GM12878 (cell line): ENCODE data around the gene PCNX1. TPM values are rescaled to one million over a fixed set of nuclear protein-coding genes. Genes with fewer than 3 reads are reported as not detected.
"Not testable (repeated sequence)": the region's sequence is repeated elsewhere in the genome, so short reads cannot be mapped to it uniquely, and the experiment has no call there.

Experiments
- ATAC-seq: fragments of 200-7000 bp; cut with Tn5 transposase; 3 replicates; pipeline ENCODE4 v1.9.1; 2020; ENCODE audit warnings: mild to moderate bottlenecking, moderate library complexity
- BruUV-seq: library from RNA; stranded (reverse); fragments of 400-500 nt; replicated peaks from 2 replicates; lab custom pipeline; 2021; lab: Mats Ljungman, UMichigan
- CTCF ChIA-PET: fragments of 300-600 bp; sonication (Branson Sonifier 250); formaldehyde crosslinking; extraction: SDS; loops from one replicate; lab custom pipeline; 2021; ENCODE audit warnings: inconsistent platforms; lab: Yijun Ruan, JAX
- POLR2A ChIA-PET: fragments of 350-600 bp; formaldehyde crosslinking; extraction: SDS; loops from one replicate; lab custom pipeline; 2021; ENCODE audit warnings: inconsistent platforms; lab: Charles Lee
- RAD21 ChIA-PET: fragments of 300-600 bp; sonication (Branson Sonifier 250); formaldehyde crosslinking; loops from one replicate; lab custom pipeline; 2023; ENCODE audit warnings: antibody characterized with exemption; ENCODE audit not compliant: unreplicated experiment; lab: Charles Lee
- SMC1A ChIA-PET: fragments of 300-600 bp; sonication (Branson Sonifier 250); formaldehyde crosslinking; loops from one replicate; lab custom pipeline; 2023; ENCODE audit not compliant: unreplicated experiment, uncharacterized antibody; lab: Charles Lee
- DNase-seq: peaks from one replicate; pipeline ENCODE4 v3.0.0-alpha.2; 2011; ENCODE audit warnings: low read depth, low spot score
- FAIRE-seq: peaks from 3 replicates; lab custom pipeline; 2011; peaks lifted over from hg19 to GRCh38; lab: Jason Lieb, UNC
- H2AFZ ChIP-seq: 2 replicates; pipeline ENCODE4 v1.6.0; 2011; ENCODE audit warnings: low read depth, low read length, control low read depth; ENCODE audit not compliant: control insufficient read depth
- H3K27ac ChIP-seq: 2 replicates; pipeline ENCODE4 v1.5.1; 2011; ENCODE audit warnings: control low read depth; ENCODE audit not compliant: control insufficient read depth, insufficient read depth
- H3K27me3 ChIP-seq, 2 experiments: replicated peaks in 1 of 2; 2 replicates each; pipeline versions ENCODE4 v1.6.0 to v1.6.1; 2011; ENCODE audit warnings: low read length in 1 of 2; ENCODE audit not compliant: control insufficient read depth in 2 of 2, insufficient read depth in 2 of 2
- H3K36me3 ChIP-seq, 2 experiments: 2 replicates each; pipeline ENCODE4 v1.5.1; 2011; ENCODE audit warnings: low read length in 1 of 2; ENCODE audit not compliant: control insufficient read depth in 2 of 2, insufficient read depth in 2 of 2
- H3K4me1 ChIP-seq: 2 replicates; pipeline ENCODE4 v1.6.1; 2011; ENCODE audit warnings: mild to moderate bottlenecking, low read length, moderate library complexity, mixed read lengths; ENCODE audit not compliant: control insufficient read depth, insufficient read depth
- H3K4me2 ChIP-seq: 2 replicates; pipeline ENCODE4 v1.6.0; 2011; ENCODE audit warnings: control low read depth; ENCODE audit not compliant: control insufficient read depth, insufficient read depth
- H3K4me3 ChIP-seq: fragments of 200-600 bp; sonication (generic); 2 replicates; pipeline ENCODE4 v1.5.1; 2016
- H3K79me2 ChIP-seq: 2 replicates; pipeline ENCODE4 v1.6.0; 2011; ENCODE audit warnings: low read length; ENCODE audit not compliant: control insufficient read depth, insufficient read depth
- H3K9ac ChIP-seq: 2 replicates; pipeline ENCODE4 v1.8.0; 2011; ENCODE audit warnings: low read length, control low read depth, mixed read lengths; ENCODE audit not compliant: control insufficient read depth, insufficient read depth
- H3K9me3 ChIP-seq: replicated peaks from 3 replicates; pipeline ENCODE4 v1.5.1; 2011; ENCODE audit warnings: mild to moderate bottlenecking, low read length; ENCODE audit not compliant: control insufficient read depth, insufficient read depth
- H4K20me1 ChIP-seq: 2 replicates; pipeline ENCODE4 v1.6.0; 2011; ENCODE audit not compliant: control insufficient read depth, insufficient read depth
- FOXM1 ChIP-seq: IDR thresholded peaks from 2 replicates; pipeline ENCODE4 v1.6.1; 2012; ENCODE audit warnings: low read depth, mild to moderate bottlenecking, inconsistent platforms, low read length, moderate library complexity
- NFYB ChIP-seq: IDR thresholded peaks from 2 replicates; pipeline ENCODE4 v1.6.1; 2011; ENCODE audit warnings: low read depth, mild to moderate bottlenecking, low read length, improper control_type of control experiment, moderate library complexity; ENCODE audit not compliant: insufficient read depth
- WGBS: methylation state at CpG from one replicate; pipeline ENCODE4 v1.1.6; 2016; ENCODE audit warnings: low lambda C conversion rate; ENCODE audit not compliant: insufficient replicate concordance, insufficient coverage; ENCODE audit errors: missing lambda C conversion rate; 5-methylcytosine and 5-hydroxymethylcytosine counted together
- in situ Hi-C: fragments of 300-500 bp; cut with MboI; formaldehyde crosslinking; loops from 9 replicates; pipeline ENCODE4 v1.14.3; 2018; ENCODE audit warnings: mixed read lengths
- intact Hi-C: fragments of 100-400 bp; cut with micrococcal nuclease; formaldehyde crosslinking; loops from one replicate; pipeline ENCODE4 v1.14.2; 2022; ENCODE audit not compliant: unreplicated experiment
- polyA plus RNA-seq, 11 experiments: library from polyadenylated mRNA; depleted of rRNA in 4 of 11; unstranded in 6 of 11; stranded (reverse) in 5 of 11; fragments of >200 nt; fragmentation: Nextera tagmentation in 4 of 11; fragmentation: Illumina TruSeq in 1 of 11; extraction: Ambion mirVana in 4 of 11; extraction: Trizol in 1 of 11; gene quantifications; 1 replicate in 1 of 11; 2 replicates in 10 of 11; pipeline versions ENCODE4 v1.2.1 to v1.2.3, GENCODE V29; 2011 to 2016; ENCODE audit warnings: inconsistent platforms in 2 of 11, missing spikeins in 2 of 11, low read depth in 1 of 11
- total RNA-seq, 4 experiments: library from RNA; depleted of rRNA in 3 of 4; stranded (reverse); fragments of >200 nt in 3 of 4; fragmentation: Illumina TruSeq in 1 of 4; extraction: Trizol in 1 of 4; gene quantifications; 2 replicates each; pipeline versions ENCODE4 v1.2.1 to v1.2.3, GENCODE V29; 2013 to 2021

PCNX1 gene
- total and polyA plus RNA-seq, 10 of the 15 experiments (the other 5 are each of a cell fraction or from before 2014, with no cell fraction given), result 4.6 to 53.9 (median 20.5) TPM

GRCh38 chr14:70875811-70876460 is 31.3 kb upstream of the PCNX1 start:
- DNase-seq, H4K20me1 ChIP-seq, H3K4me3 ChIP-seq, H3K79me2 ChIP-seq, H3K27ac ChIP-seq, H3K4me2 ChIP-seq, H3K36me3 ChIP-seq, H3K9ac ChIP-seq, CTCF ChIA-PET, H3K9me3 ChIP-seq, ATAC-seq, BruUV-seq, intact Hi-C loops, H3K27me3 ChIP-seq, POLR2A ChIA-PET, FAIRE-seq, H2AFZ ChIP-seq, in situ Hi-C loops, RAD21 ChIA-PET, SMC1A ChIA-PET: not testable (repeated sequence)
- H3K4me1 ChIP-seq, result peaks cover 15% of the 10 kb centered on the region
- WGBS, result 53% methylated on average over 6 of the region's 6 CpGs

DNA sequence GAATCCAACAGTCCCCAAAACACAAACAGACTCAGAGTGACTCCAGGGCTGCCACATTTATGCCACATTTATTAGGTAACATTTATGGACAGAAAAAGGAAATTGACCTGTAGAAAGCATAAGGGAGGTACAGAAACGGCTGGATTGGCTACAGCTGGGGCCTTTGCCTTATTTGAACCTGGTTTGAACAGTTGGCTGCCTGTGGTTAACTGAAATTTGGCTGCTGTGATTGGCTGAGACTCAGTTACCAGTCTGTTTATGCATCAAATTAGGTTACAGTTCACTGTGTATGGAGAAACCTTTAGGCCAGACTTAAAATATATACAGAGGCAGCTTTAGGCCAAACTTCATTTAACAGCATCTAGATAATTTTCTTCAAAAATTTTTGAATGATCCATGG is 27.8 kb upstream of the PCNX1 start:
- RAD21 ChIA-PET, result no interaction called here
- SMC1A ChIA-PET, result interaction anchor here (0.7 to 2.4 kb wide), 6 partner anchors 9 to 83 kb away, joined by 3 to 7 read pairs (median 6); partner anchors contain the start of gene PCNX1
- Histone ChIP-seq H3K4me1 (peaks cover 35% of the 10 kb centered on the region), H3K4me3 (no peak overlapping the region), H4K20me1 (no peaks in the 10 kb centered on the region), H2AFZ (no peak overlapping the region; the same call in 1 of the 2 replicates), H3K4me2 (no peak overlapping the region), H3K27ac (no peak overlapping the region), H3K9ac (no peak overlapping the region), H3K36me3 (no peaks in the 10 kb centered on the region), H3K27me3 (no peaks in the 10 kb centered on the region), H3K79me2 (no peaks in the 10 kb centered on the region), H3K9me3 (no peaks in the 10 kb centered on the region; the same call in 2 of the 3 replicates)
- FAIRE-seq, result no peak
- no TSS peak for BruUV-seq
- no peak for ATAC-seq
- WGBS, result 0% methylated on average over 1 of the region's 1 CpG
- intact Hi-C loops, result no loop called here
- POLR2A ChIA-PET, result no interaction called here
- TF ChIP-seq FOXM1 (no peak), NFYB (0 out of 2 replicates have a peak, but pooled peaks have one; percentile 23)
- no peak for DNase-seq
- in situ Hi-C loops, result no loop called here
- CTCF ChIA-PET, result interaction anchor here (1.1 to 2.3 kb wide), 3 partner anchors 27 to 61 kb away, joined by 3 to 9 read pairs (median 4); partner anchors contain the start of gene PCNX1
